Measurements from ENCODE around the gene CCDC152.

DNA sequence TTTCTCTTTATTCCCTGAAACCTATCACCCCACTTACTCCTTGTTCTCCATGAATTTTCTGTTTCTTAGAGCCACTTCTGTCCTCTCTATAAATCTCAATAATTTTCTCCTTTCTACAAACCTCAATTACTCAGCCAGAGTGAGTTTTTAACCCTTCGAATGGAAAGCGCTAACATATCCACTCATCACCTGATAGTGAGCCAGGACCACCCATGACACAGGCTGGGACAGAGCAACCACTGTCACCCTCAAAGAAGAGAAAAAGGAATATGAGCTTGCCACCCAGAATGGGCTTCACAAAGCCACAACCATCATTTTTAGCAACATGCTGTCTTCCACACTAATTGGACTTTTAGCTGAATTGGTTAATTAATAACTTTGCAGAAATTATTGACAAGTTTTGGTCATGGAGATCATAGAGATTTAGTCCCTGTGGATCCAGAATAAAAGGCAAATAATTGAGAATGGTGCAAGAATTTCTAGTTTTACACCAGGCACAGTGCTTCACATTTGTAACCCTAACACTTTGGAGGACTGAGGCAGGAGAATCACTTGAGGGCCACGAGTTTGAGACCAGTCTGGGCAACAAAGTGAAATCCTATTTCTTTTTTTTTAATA, 87.2 kb downstream of the CCDC152 start:
- no peak for TF ChIP-seq POLR2A (IDR thresholded peaks at IDR 0.05; ENCODE audit: low read depth)
- TF ChIP-seq EP300 (IDR thresholded peaks at IDR 0.05) = no peak

Measured in esophagus muscularis mucosa (tissue), 2 donors.